T-helper 1 cell treated with Interleukin-12 subunit alpha and Interleukin-12 subunit beta and Interleukin-4 antibody, amounts not matched to agents 30 μg/mL and 1 μg/mL, for 36 hours (primary cell): ENCODE results near the gene CIART.
"Not testable (repeated sequence)": the region's sequence is repeated elsewhere in the genome, so short reads cannot be mapped to it uniquely, and the experiment has no call there.

Source experiments
- H3K27ac Mint-ChIP-seq: one replicate; pipeline ENCODE4 v1.8.0; 2021; ENCODE audit warnings: mild to moderate bottlenecking, mixed read lengths
- H3K27me3 Mint-ChIP-seq: one replicate; pipeline ENCODE4 v1.8.0; 2021; ENCODE audit warnings: low read depth, mixed read lengths
- H3K36me3 Mint-ChIP-seq: one replicate; pipeline ENCODE4 v1.8.0; 2021; ENCODE audit warnings: low read depth, mixed read lengths
- H3K4me1 Mint-ChIP-seq: one replicate; pipeline ENCODE4 v1.8.0; 2021; ENCODE audit warnings: low read depth, mixed read lengths
- H3K4me3 Mint-ChIP-seq: one replicate; pipeline ENCODE4 v1.8.0; 2021; ENCODE audit warnings: mild to moderate bottlenecking, moderate library complexity, mixed read lengths
- H3K9me3 Mint-ChIP-seq: one replicate; pipeline ENCODE4 v1.8.0; 2021; ENCODE audit warnings: mixed read lengths

CIART gene, protein sequence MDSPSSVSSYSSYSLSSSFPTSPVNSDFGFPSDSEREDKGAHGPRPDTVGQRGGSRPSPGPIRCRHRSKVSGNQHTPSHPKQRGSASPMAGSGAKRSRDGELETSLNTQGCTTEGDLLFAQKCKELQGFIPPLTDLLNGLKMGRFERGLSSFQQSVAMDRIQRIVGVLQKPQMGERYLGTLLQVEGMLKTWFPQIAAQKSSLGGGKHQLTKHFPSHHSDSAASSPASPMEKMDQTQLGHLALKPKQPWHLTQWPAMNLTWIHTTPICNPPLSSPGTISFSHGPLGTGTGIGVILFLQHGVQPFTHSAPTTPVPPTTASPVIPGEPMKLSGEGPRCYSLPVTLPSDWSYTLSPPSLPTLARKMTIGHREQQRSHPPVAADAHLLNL

GRCh38 chr1:150281758-150282557 lies at the start of gene CIART:
CIART (plus strand) TSS chr1:150282554; CDS start chr1:150283268, 714 bp downstream.
- H3K27me3 Mint-ChIP-seq = peaks cover 17% of the 10 kb centered on the region
- peaks cover 22% of the 10 kb centered on the region for H3K4me1 Mint-ChIP-seq
- no peaks in the 10 kb centered on the region for H3K9me3 Mint-ChIP-seq
- H3K4me3 Mint-ChIP-seq = peak within 1 kb of the TSS; percentile 96
- peak within 1 kb of the TSS; percentile 85 for H3K27ac Mint-ChIP-seq
- H3K36me3 Mint-ChIP-seq = peaks cover 4% of the 10 kb centered on the region

DNA sequence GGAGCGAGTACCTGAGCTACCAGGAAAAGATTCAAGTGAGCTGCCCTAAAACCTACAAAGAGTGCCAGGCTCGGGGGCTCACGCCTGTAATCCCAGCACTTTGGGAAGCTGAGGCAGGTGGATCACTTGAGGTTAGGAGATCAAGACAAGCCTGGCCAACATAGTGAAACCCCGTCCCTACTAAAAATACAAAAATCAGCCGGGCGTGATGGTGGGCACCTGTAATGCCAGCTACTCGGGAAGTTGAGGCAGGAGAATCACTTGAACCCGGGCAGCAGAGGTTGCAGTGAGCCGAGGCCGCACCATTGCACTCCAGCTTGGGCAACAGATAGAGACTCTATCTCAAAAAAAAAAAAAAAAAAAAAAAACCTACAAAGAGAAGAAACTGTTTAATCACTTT lies 49.4 kb upstream of the CIART start:
- not testable (repeated sequence) for H3K27me3 Mint-ChIP-seq, H3K9me3 Mint-ChIP-seq, H3K4me3 Mint-ChIP-seq
- Mint-ChIP-seq H3K4me1 (peaks cover 17% of the 10 kb centered on the region), H3K36me3 (peaks cover 16% of the 10 kb centered on the region), H3K27ac (peak overlapping the region; percentile 95)

GRCh38 chr1:150233359-150234308 lies 48.7 kb upstream of the CIART start:
- Mint-ChIP-seq H3K4me3 (no peak overlapping the region), H3K9me3 (no peaks in the 10 kb centered on the region)

DNA sequence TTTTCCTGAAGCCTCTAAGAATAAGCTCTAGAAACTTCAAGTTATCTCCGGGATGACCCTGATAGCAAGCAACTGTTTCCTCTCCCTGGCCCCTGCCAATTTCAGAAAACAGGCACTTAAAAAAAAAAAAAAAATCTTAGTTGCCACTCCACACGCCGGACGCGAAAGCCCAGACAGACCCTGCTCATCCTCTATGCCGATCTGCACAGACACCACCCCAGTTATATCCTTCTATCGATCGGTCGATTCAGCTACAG lies 48.1 kb upstream of the CIART start:
- Mint-ChIP-seq H3K36me3 (peaks cover 12% of the 10 kb centered on the region), H3K4me1 (peaks cover 17% of the 10 kb centered on the region), H3K27ac (peak overlapping the region; percentile 95), H3K9me3 (no peaks in the 10 kb centered on the region), H3K27me3 (no peaks in the 10 kb centered on the region), H3K4me3 (no peak overlapping the region)

More at GRCh38 chr1:150233359-150234308, 48.7 kb upstream of the CIART start:
- Mint-ChIP-seq H3K4me1 (peaks cover 17% of the 10 kb centered on the region), H3K36me3 (peaks cover 16% of the 10 kb centered on the region), H3K27me3 (no peaks in the 10 kb centered on the region), H3K27ac (peak overlapping the region; percentile 95)

GRCh38 chr1:150234566-150235293 lies 47.6 kb upstream of the CIART start:
- Mint-ChIP-seq H3K4me3 (no peak overlapping the region), H3K4me1 (peaks cover 17% of the 10 kb centered on the region), H3K27ac (peak overlapping the region; percentile 95), H3K9me3 (no peaks in the 10 kb centered on the region), H3K27me3 (no peaks in the 10 kb centered on the region), H3K36me3 (peaks cover 12% of the 10 kb centered on the region)

- Mint-ChIP-seq H3K4me1 (peaks cover 17% of the 10 kb centered on the region), H3K4me3 (no peak overlapping the region), H3K27me3 (no peaks in the 10 kb centered on the region), H3K36me3 (peaks cover 9% of the 10 kb centered on the region), H3K9me3 (no peaks in the 10 kb centered on the region), H3K27ac (no peak overlapping the region)
These were observed 47.0 kb upstream of the CIART start for GRCh38 chr1:150235294-150235851.

DNA sequence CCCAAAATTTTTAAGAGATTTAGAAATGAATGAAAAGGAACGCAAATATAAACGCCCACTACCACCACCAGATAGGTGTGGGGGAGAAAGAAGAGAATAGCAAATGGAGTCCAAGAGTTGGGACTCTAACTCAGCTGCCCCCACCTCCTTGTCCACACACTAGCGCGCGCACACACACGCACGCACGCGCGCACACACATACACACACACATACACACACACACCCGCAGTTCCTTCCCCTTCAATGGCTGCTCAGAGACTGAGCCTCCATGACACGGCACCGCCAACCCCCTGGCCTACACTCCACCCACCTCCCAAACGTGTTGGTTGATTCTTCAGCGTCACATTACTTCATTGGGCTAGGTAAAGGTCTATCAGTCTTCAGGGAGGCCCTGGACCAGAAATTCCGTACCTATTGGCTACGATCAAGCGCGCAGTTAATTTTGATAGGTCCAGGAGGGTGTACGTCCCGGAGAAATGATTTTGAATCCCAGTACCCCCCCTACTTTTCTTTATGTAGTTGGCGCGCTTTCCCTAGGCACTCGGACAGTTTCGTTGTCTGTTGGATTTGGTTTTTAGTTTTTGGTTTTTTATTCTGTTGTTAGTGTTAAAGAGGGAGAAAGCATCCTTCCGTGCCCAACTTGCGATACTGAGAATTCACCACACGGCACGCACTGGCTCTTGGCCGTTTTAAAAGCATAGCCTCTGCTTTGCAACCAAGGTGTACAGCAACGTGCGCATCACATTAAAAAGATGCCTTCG lies 46.3 kb upstream of the CIART start, which contains the start of gene ANP32E:
Gene ANP32E, minus strand, starts transcription at position 261 of the 762 bp plus-strand sequence. CDS start 326 bp downstream, outside the sequence.
- Mint-ChIP-seq H3K27me3 (no peaks in the 10 kb centered on the region), H3K4me3 (no peak within 1 kb of the TSS), H3K9me3 (no peaks in the 10 kb centered on the region), H3K4me1 (peaks cover 17% of the 10 kb centered on the region), H3K36me3 (peaks cover 4% of the 10 kb centered on the region), H3K27ac (peak within 1 kb of the TSS; percentile 95)

GRCh38 chr1:150236614-150237100 lies 45.7 kb upstream of the CIART start:
- Mint-ChIP-seq H3K27me3 (no peaks in the 10 kb centered on the region), H3K4me1 (peaks cover 17% of the 10 kb centered on the region), H3K27ac (no peak overlapping the region), H3K36me3 (peaks cover 4% of the 10 kb centered on the region), H3K4me3 (no peak overlapping the region), H3K9me3 (no peaks in the 10 kb centered on the region)

- H3K27me3 Mint-ChIP-seq, H3K27ac Mint-ChIP-seq, H3K9me3 Mint-ChIP-seq, H3K4me3 Mint-ChIP-seq, H3K36me3 Mint-ChIP-seq: not testable (repeated sequence)
- peaks cover 17% of the 10 kb centered on the region for H3K4me1 Mint-ChIP-seq
These were observed 45.2 kb upstream of the CIART start for GRCh38 chr1:150237176-150237575.

DNA sequence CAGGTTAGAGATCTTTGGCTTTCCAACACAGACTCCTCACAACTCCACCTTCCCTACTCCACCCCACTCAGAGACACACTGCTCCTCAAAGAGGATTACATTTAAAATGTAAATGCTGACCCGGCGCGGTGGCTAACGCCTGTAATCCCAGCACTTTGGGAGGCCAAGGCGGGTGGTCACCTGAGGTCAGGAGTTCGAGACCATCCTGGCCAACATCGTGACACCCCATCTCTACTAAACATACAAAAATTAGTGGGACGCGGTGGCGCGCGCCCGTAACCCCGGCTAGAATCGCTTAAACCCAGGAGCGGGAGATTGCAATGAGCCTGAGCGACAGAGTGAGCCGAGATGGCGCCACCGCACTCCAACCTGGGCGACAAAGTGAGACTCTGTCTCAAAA lies 44.6 kb upstream of the CIART start:
- Mint-ChIP-seq H3K4me1 (peaks cover 15% of the 10 kb centered on the region), H3K4me3 (peak overlapping the region; percentile 10), H3K27me3 (no peaks in the 10 kb centered on the region), H3K27ac (no peak overlapping the region), H3K36me3 (peaks cover 4% of the 10 kb centered on the region), H3K9me3 (no peaks in the 10 kb centered on the region)

DNA sequence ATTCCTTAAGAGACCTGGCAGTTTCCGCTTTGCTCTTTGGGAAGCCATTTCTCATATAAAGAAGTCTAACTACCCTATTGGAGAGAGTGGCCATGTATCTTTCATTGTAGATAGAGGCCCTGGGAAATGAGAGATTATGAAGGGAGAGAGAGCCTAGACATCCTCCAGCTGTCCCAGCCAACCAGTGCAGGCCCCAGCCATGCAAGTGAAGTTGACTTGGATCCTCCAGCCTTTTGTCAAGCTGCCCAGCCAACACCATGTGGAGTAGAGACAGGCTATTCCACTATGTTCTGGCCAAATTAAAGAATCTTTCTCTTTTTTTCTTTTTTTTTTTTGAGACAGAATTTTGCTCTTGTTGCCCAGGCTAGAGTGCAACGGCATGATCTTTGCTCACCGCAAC lies 39.4 kb upstream of the CIART start:
- Mint-ChIP-seq H3K27me3 (peaks cover 4% of the 10 kb centered on the region), H3K27ac (no peak overlapping the region), H3K4me3 (no peak overlapping the region), H3K4me1 (no peaks in the 10 kb centered on the region), H3K9me3 (no peaks in the 10 kb centered on the region), H3K36me3 (no peaks in the 10 kb centered on the region)

DNA sequence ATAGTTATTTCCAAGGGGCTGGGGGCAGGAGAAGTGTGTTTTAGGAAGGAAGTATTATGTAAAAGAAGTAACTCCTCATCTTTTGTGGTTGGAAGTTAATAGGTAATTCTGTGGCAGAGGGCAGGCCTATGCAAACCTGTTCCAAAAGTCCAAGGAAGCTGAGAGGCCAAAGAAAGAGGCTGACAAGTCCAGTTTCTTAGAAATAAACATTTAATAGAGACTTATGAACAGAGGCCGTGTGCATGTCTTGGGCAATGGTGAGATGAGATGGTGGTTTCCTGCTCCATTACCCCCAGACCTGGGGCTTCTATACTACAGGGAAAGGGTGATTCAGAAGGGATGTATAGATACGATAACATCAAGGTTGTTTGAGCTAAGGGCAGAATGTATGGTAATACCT lies 32.4 kb upstream of the CIART start:
- Mint-ChIP-seq H3K27me3 (peaks cover 15% of the 10 kb centered on the region), H3K4me3 (no peak overlapping the region), H3K27ac (no peak overlapping the region), H3K36me3 (no peaks in the 10 kb centered on the region), H3K9me3 (no peaks in the 10 kb centered on the region), H3K4me1 (no peaks in the 10 kb centered on the region)

DNA sequence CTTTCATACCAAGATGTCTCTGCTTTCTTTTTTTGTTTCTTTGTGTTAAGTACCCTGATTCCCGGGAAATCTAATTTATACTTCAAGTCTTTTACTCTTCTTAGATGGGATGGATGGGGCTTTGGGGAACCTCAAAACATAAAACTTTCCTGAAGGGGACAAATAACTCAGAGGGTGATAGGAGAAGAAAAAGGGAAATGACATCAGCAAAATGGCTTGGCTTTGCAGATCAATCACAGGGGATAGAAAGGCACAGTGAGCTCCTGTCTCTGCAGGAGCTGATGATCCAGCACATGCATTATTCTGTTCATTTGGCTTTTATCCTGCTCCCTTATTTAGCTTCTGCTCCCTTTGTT lies 26.2 kb upstream of the CIART start:
- Mint-ChIP-seq H3K36me3 (no peaks in the 10 kb centered on the region), H3K4me1 (peaks cover 18% of the 10 kb centered on the region), H3K27ac (no peak overlapping the region), H3K27me3 (peaks cover 66% of the 10 kb centered on the region), H3K4me3 (peak overlapping the region; percentile 73), H3K9me3 (no peaks in the 10 kb centered on the region)
